Fibroblast of lung (primary cell): ENCODE measurements around the gene OGFOD2. TPM values are rescaled to one million over a fixed set of nuclear protein-coding genes. Genes with fewer than 3 reads are reported as not detected.

Experiments used
- DNase-seq, 2 donors: peaks; one replicate each; pipeline versions ENCODE4 v3.0.0 to v3.0.0-alpha.2; 2010; ENCODE audit warnings: low read depth in 2 of 2
- H2AFZ ChIP-seq: 2 replicates; pipeline ENCODE4 v1.5.1; 2012; ENCODE audit warnings: low read length, control low read depth, inconsistent platforms
- H3K27ac ChIP-seq: 2 replicates; pipeline ENCODE4 v1.5.1; 2011; ENCODE audit warnings: low read length, control low read depth; ENCODE audit not compliant: insufficient read depth
- H3K27me3 ChIP-seq: 2 replicates; pipeline ENCODE4 v1.5.1; 2011; ENCODE audit warnings: mild to moderate bottlenecking, low read length; ENCODE audit not compliant: control insufficient read depth, insufficient read depth
- H3K36me3 ChIP-seq: 2 replicates; pipeline ENCODE4 v1.5.1; 2011; ENCODE audit warnings: low read length; ENCODE audit not compliant: control insufficient read depth, insufficient read depth
- H3K4me1 ChIP-seq: 2 replicates; pipeline ENCODE4 v1.5.1; 2011; ENCODE audit warnings: low read length; ENCODE audit not compliant: control insufficient read depth, insufficient read depth; ENCODE audit errors: extremely low read depth
- H3K4me2 ChIP-seq: 2 replicates; pipeline ENCODE4 v1.5.1; 2011; ENCODE audit warnings: low read length, control low read depth; ENCODE audit not compliant: insufficient read depth; ENCODE audit errors: extremely low read depth
- H3K4me3 ChIP-seq, 4 experiments: fragments of 200-600 bp in 1 of 4; sonication (generic) in 1 of 4; replicated peaks in 1 of 4; 2 replicates each; pipeline ENCODE4 v1.5.1; 2011 to 2016; ENCODE audit warnings: low read length in 4 of 4, low read depth in 3 of 4, mild to moderate bottlenecking in 3 of 4, control low read depth in 2 of 4, inconsistent platforms in 1 of 4, mixed read lengths in 1 of 4; ENCODE audit not compliant: insufficient read depth in 1 of 4; ENCODE audit errors: control extremely low read depth in 1 of 4
- H3K79me2 ChIP-seq: 2 replicates; pipeline ENCODE4 v1.5.1; 2012; ENCODE audit warnings: mild to moderate bottlenecking, low read length, inconsistent platforms; ENCODE audit not compliant: control insufficient read depth, insufficient read depth
- H3K9ac ChIP-seq: 2 replicates; pipeline ENCODE4 v1.5.1; 2011; ENCODE audit warnings: mild to moderate bottlenecking, low read length, control low read depth; ENCODE audit not compliant: insufficient read depth
- H3K9me3 ChIP-seq: 2 replicates; pipeline ENCODE4 v1.5.1; 2012; ENCODE audit warnings: low read depth, low read length; ENCODE audit not compliant: control insufficient read depth, insufficient read depth
- H4K20me1 ChIP-seq: 2 replicates; pipeline ENCODE4 v1.5.1; 2011; ENCODE audit warnings: low read length; ENCODE audit not compliant: control insufficient read depth, insufficient read depth; ENCODE audit errors: extremely low read depth
- CTCF ChIP-seq, 2 donors: IDR thresholded peaks in 1 of 2; conservative IDR thresholded peaks in 1 of 2; 1 replicate in 1 of 2; 2 replicates in 1 of 2; pipeline ENCODE4 v1.5.1; 2011 to 2012; ENCODE audit warnings: low read length in 2 of 2, control low read depth in 1 of 2, inconsistent platforms in 1 of 2, low read depth in 1 of 2, mild to moderate bottlenecking in 1 of 2
- EZH2 ChIP-seq: IDR thresholded peaks from 2 replicates; pipeline ENCODE4 v1.5.1; 2012; ENCODE audit warnings: low read length, control low read depth, mild to moderate bottlenecking; ENCODE audit errors: missing control alignments
- polyA plus RNA-seq, 2 donors: library from polyadenylated mRNA; depleted of rRNA in 1 of 2; stranded (reverse) in 1 of 2; unstranded in 1 of 2; fragments of >200 nt; gene quantifications; 2 replicates each; pipeline ENCODE4 v1.2.1, GENCODE V29; 2011 to 2012; ENCODE audit warnings: missing spikeins in 1 of 2
- total RNA-seq: library from RNA; depleted of rRNA; stranded (reverse); fragments of >200 nt; gene quantifications from 2 replicates; pipeline ENCODE4 v1.2.1, GENCODE V29; 2014

The OGFOD2 gene
- total and polyA plus RNA-seq, 2 donors (not counting 1 experiment from before 2014, with no cell fraction given) = 5.2 to 9.6 TPM

DNA sequence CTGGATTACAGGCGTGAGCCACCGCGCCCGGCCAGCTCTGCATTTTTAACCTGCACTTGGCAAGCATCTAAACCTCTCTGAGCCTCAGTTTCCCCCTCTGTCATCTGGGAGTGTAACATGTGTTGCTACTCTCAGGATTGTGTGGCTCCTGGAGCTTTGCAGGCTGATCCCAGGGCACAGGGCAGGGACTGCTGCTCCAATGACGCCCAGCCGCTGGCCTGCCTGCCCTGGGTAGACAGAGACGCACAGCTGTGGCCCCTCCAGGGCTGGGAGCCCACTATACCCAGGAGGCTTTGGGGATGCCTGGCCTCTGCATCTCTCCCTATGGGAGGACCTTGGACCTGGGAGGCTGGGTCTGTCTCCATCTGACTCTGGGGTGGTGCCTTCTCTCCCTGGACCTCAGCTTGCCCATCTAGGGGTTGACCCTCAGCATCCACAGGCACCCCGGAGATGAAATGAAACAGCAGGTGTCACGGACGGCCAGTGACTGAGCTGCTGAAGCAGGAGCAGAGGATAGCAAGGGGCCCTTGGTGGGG, 19.2 kb downstream of the OGFOD2 start:
- Histone ChIP-seq H2AFZ (no peak overlapping the region), H3K4me3 (no peak overlapping the region), H4K20me1 (no peaks in the 10 kb centered on the region), H3K9me3 (no peaks in the 10 kb centered on the region), H3K36me3 (peaks cover 2% of the 10 kb centered on the region), H3K4me2 (no peak overlapping the region), H3K9ac (no peak overlapping the region), H3K4me1 (no peaks in the 10 kb centered on the region), H3K27ac (no peak overlapping the region), H3K79me2 (no peaks in the 10 kb centered on the region), H3K27me3 (no peaks in the 10 kb centered on the region)
- no peak for TF ChIP-seq CTCF (conservative IDR thresholded peaks at IDR 0.05 in 1 of 2, IDR thresholded peaks at IDR 0.05 in 1 of 2; ENCODE audit: low read depth in 1 of 2, low read length in 2 of 2)
- no peak for TF ChIP-seq EZH2
- DNase-seq = no peak

- TF ChIP-seq EZH2 (no peak), CTCF (conservative IDR thresholded peaks at IDR 0.05 in 1 of 2, IDR thresholded peaks at IDR 0.05 in 1 of 2; ENCODE audit: low read depth in 1 of 2, low read length in 2 of 2) (no peak)
- H3K27me3 ChIP-seq = no peaks in the 10 kb centered on the region
- no peaks in the 10 kb centered on the region for H3K4me1 ChIP-seq
- no peak overlapping the region for H3K9ac ChIP-seq
- no peak overlapping the region for H2AFZ ChIP-seq
- no peaks in the 10 kb centered on the region for H3K36me3 ChIP-seq
- no peaks in the 10 kb centered on the region for H4K20me1 ChIP-seq
- no peaks in the 10 kb centered on the region for H3K79me2 ChIP-seq
- no peaks in the 10 kb centered on the region for H3K9me3 ChIP-seq
- no peak overlapping the region for H3K27ac ChIP-seq
- no peak for DNase-seq
- no peak overlapping the region for H3K4me3 ChIP-seq
- H3K4me2 ChIP-seq = no peak overlapping the region
Measured at GRCh38 chr12:122994781-122995502, 19.9 kb downstream of the OGFOD2 start.

GRCh38 chr12:122995503-122996187, 20.6 kb downstream of the OGFOD2 start:
- TF ChIP-seq CTCF (conservative IDR thresholded peaks at IDR 0.05 in 1 of 2, IDR thresholded peaks at IDR 0.05 in 1 of 2; ENCODE audit: low read depth in 1 of 2, low read length in 2 of 2) = no peak
- TF ChIP-seq EZH2 = no peak
- Histone ChIP-seq H3K4me3 (no peak overlapping the region), H3K4me1 (no peaks in the 10 kb centered on the region), H3K9me3 (no peaks in the 10 kb centered on the region), H3K27me3 (no peaks in the 10 kb centered on the region), H3K79me2 (no peaks in the 10 kb centered on the region), H3K9ac (no peak overlapping the region), H3K27ac (no peak overlapping the region), H2AFZ (no peak overlapping the region), H4K20me1 (no peaks in the 10 kb centered on the region), H3K4me2 (no peak overlapping the region), H3K36me3 (no peaks in the 10 kb centered on the region)
- no peak for DNase-seq
